Duodenal mucosa (tissue), 2 donors: Measurements from ENCODE around the gene NACC1.
"Not testable (repeated sequence)": the region's sequence is repeated elsewhere in the genome, so short reads cannot be mapped to it uniquely, and the experiment has no call there.

ENCODE experiments used
- H3K27ac ChIP-seq: one replicate; pipeline ENCODE4 v1.7.0; 2013; ENCODE audit warnings: low read depth, low read length
- H3K27me3 ChIP-seq, 2 donors: one replicate each; pipeline ENCODE4 v1.7.0; 2013; ENCODE audit warnings: low read length in 2 of 2, control low read depth in 1 of 2; ENCODE audit not compliant: insufficient read depth in 2 of 2, control insufficient read depth in 1 of 2
- H3K36me3 ChIP-seq, 2 donors: one replicate each; pipeline ENCODE4 v1.7.0; 2013; ENCODE audit warnings: low read length in 2 of 2, control low read depth in 1 of 2; ENCODE audit not compliant: insufficient read depth in 2 of 2, control insufficient read depth in 1 of 2
- H3K4me1 ChIP-seq, 2 donors: one replicate each; pipeline ENCODE4 v1.7.0; 2013; ENCODE audit warnings: low read length in 2 of 2, control low read depth in 1 of 2; ENCODE audit not compliant: insufficient read depth in 2 of 2, control insufficient read depth in 1 of 2
- H3K4me3 ChIP-seq, 2 donors: one replicate each; pipeline ENCODE4 v1.7.0; 2013; ENCODE audit warnings: low read length in 2 of 2, low read depth in 1 of 2
- H3K9ac ChIP-seq, 2 donors: one replicate each; pipeline ENCODE4 v1.7.0; 2013; ENCODE audit warnings: low read length in 2 of 2, low read depth in 1 of 2
- H3K9me3 ChIP-seq, 2 donors: one replicate each; pipeline ENCODE4 v1.7.0; 2013; ENCODE audit warnings: low read length in 2 of 2, control low read depth in 1 of 2; ENCODE audit not compliant: control insufficient read depth in 1 of 2

The NACC1 gene

DNA sequence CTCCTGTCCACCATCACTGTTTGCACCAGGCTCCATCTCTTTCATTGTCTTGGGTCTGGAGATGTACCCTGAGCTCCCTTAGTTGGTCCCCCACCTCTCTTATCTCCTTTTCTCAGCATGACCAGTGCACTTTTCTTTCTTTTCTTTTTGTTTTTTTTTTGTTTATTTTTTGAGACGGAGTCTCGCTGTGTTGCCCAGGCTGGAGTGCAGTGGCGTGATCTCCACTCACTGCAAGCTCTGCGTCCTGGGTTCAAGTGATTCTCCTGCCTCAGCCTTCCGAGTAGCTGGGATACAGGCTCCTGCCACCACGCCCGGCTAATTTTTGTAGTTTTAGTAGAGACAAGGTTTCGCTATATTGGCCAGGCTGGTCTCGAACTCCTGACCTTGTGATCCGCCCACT lies 60.2 kb downstream of the NACC1 start:
- not testable (repeated sequence) for H3K9ac ChIP-seq, H3K27me3 ChIP-seq, H3K4me3 ChIP-seq, H3K9me3 ChIP-seq, H3K27ac ChIP-seq, H3K36me3 ChIP-seq
- H3K4me1 ChIP-seq = peaks cover 9 to 18% of the 10 kb centered on the region in 2 donors

DNA sequence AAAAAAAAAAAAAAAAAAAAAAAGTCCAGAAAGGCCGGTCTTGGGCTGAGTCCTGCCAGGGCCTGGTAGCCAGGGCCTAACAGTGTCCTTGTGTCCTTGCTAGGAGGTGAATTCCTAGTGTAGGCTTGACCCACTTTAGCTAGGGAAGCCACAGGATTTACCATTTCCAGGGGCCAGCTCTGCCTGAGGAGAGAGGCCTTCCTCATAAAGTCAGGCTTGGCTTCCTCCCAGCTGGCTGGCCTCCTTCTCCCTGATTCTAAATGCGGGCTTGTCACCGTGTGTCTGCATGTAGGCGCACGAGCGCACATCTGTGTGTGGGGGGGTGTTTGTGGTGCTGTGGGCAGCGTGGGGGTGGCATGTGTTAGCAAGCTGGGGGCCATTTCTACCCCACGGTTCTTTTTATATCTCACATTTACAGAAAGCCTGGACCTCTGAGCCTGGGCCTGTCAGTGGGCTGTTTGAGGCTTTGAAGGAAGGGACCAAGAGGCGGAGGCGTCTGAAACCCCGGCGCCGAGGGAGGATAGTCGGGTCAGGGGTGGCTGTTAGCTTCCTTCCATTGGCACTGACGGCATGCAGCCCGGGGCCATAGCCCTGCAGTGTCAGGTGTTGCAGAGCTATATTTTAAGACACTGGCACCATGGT lies 63.8 kb downstream of the NACC1 start:
- Histone ChIP-seq H3K9me3 (no peaks in the 10 kb centered on the region), H3K4me1 (peaks cover 8 to 15% of the 10 kb centered on the region in 2 donors), H3K27ac (no peak overlapping the region), H3K4me3 (no peak overlapping the region), H3K27me3 (no peaks in the 10 kb centered on the region), H3K9ac (peak overlapping the region in 1 of 2 donors; percentile 38), H3K36me3 (no peaks in the 10 kb centered on the region)

DNA sequence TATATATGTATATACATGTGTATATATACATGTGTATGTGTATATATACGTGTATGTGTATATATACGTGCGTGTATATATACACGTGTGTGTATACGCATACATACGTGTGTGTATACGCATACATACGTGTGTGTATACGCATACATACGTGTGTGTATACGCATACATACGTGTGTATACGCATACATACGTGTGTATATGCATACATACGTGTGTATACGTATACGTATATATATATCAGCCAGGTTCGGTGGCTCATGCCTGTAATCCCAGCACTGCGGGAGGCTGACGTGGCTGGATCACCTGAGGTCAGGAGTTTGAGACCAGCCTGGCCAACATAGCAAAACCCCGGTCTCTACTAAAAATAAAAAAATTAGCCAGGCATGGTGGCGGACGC lies 66.9 kb downstream of the NACC1 start:
- not testable (repeated sequence) for H3K36me3 ChIP-seq, H3K9ac ChIP-seq, H3K27ac ChIP-seq, H3K4me3 ChIP-seq, H3K27me3 ChIP-seq, H3K9me3 ChIP-seq
- peaks cover 8 to 15% of the 10 kb centered on the region in 2 donors for H3K4me1 ChIP-seq

DNA sequence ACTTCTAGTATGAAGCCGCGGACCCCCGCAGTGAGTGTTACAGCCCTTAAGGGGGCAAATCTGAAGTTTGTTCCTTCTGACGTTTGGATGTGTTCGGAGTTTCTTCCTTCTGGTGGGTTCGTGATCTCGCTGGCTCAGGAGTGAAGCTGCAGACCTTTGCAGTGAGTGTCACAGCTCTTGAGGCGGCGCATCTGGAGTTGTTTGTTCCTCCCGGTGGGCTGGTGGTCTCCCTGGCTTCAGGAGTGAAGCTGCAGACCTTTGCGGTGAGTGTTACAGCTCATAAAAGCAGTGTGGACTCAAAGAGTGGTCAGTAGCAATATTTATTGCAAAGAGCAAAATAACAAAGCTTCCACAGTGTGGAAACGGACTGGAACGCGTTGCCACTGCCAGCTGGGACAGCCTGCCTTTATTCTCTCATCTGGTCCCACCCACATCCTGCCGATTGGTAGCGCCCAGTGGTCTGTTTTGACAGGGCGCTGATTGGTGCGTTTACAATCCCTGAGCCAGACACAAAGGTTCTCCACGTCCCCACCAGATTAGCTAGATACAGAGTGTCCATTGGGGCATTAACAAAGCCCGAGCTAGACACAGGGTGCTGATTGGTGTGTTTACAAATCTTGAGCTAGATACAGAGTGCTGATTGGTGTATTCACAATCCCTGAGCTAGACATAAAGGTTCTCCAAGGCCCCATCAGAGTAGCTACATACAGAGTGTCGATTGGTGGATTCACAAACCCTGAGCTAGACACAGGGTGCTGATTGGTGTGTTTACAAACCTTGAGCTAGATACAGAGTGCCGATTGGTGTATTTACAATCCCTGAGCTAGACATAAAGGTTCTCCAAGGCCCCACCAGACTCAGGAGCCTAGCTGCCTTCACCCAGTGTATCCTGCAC lies 67.9 kb downstream of the NACC1 start:
- H3K4me1 ChIP-seq = peaks cover 8 to 12% of the 10 kb centered on the region in 2 donors
- not testable (repeated sequence) for H3K4me3 ChIP-seq, H3K27me3 ChIP-seq, H3K9ac ChIP-seq, H3K36me3 ChIP-seq, H3K27ac ChIP-seq, H3K9me3 ChIP-seq

DNA sequence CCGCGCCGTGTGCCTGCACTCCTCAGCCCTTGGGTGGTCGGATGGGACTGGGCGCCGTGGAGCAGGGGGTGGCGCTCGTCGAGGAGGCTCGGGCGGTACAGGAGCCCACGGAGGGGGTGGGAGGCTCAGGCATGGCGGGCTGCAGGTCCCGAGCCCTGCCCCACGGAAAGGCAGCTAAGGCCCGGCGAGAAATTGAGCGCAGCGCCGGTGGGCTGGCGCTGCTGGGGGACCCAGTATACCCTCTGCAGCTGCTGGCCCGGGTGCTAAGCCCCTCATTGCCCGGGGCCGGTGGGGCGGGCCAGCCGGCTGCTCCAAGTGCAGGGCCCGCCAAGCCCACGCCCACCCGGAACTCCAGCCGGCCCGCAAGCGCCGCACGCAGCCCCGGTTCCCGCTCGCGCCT lies 68.6 kb downstream of the NACC1 start:
- not testable (repeated sequence) for H3K9me3 ChIP-seq, H3K4me3 ChIP-seq, H3K4me1 ChIP-seq, H3K36me3 ChIP-seq, H3K27me3 ChIP-seq, H3K27ac ChIP-seq, H3K9ac ChIP-seq

DNA sequence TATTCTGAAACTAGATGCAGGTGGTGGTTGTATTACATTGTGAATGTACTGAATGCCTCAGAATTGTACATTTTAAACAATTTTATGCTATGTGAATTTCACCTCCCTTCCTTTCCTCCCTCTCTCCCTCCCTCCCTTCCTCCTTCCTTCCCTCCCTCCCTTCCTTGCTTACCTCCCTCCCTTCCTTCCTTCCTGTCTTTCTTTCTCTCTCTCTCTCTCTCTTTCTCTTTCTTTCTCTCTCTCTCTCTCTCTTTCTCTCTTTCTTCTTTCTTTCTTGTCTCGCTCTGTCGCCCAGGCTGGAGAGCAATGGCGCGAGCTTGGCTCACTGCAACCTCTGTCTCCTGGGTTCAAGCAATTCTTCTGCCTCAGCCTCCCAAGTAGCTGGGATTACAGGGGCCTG lies 69.4 kb downstream of the NACC1 start:
- no peak overlapping the region for H3K4me3 ChIP-seq
- H3K4me1 ChIP-seq = peaks cover 0 to 5% of the 10 kb centered on the region in 2 donors
- H3K27ac ChIP-seq = no peak overlapping the region
- no peak overlapping the region for H3K9ac ChIP-seq
- no peaks in the 10 kb centered on the region for H3K36me3 ChIP-seq
- H3K9me3 ChIP-seq = no peaks in the 10 kb centered on the region
- H3K27me3 ChIP-seq = no peaks in the 10 kb centered on the region

DNA sequence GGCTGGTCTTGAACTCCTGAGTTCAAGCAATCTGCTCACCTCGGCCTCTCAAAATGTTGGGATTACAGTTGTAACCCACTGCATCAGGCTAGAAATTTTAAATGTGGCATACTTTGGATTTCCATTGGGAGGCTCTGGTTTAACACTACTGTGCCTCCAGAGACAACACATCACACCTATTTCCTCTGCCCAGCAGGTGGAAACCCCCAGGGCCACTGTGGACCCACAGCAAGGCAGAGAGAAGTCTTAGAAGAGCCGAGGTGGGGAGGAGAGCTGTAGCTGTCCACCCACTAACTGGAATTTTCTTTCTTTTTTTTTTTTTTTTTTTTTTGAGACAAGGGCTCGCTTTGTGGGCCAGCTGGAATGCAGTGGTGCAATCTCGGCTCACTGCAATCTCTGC lies 71.5 kb downstream of the NACC1 start:
- Histone ChIP-seq H3K4me1 (peaks cover under 1 to 9% of the 10 kb centered on the region in 2 donors), H3K36me3 (no peaks in the 10 kb centered on the region), H3K27me3 (no peaks in the 10 kb centered on the region), H3K4me3 (no peak overlapping the region), H3K9me3 (no peaks in the 10 kb centered on the region), H3K9ac (no peak overlapping the region), H3K27ac (no peak overlapping the region)
